OCI-LY7 (cell line): ENCODE measurements around the gene PATJ. TPM values are rescaled to one million over a fixed set of nuclear protein-coding genes. Genes with fewer than 3 reads are reported as not detected.

Experiments
- BruUV-seq: library from RNA; stranded (reverse); fragments of 400-500 nt; replicated peaks from 2 replicates; lab custom pipeline; 2021; lab: Mats Ljungman, UMichigan
- CTCF ChIA-PET: fragments of 300-600 bp; sonication (Branson Sonifier 250); formaldehyde crosslinking; loops from one replicate; lab custom pipeline; 2022; ENCODE audit warnings: antibody characterized with exemption; ENCODE audit not compliant: unreplicated experiment; lab: Charles Lee
- POLR2A ChIA-PET: fragments of 300-600 bp; sonication (Branson Sonifier 250); formaldehyde crosslinking; loops from one replicate; lab custom pipeline; 2022; ENCODE audit warnings: antibody characterized with exemption; lab: Charles Lee
- DNase-seq: peaks from one replicate; pipeline ENCODE4 v3.0.0-alpha.2; 2015; ENCODE audit warnings: low spot score
- H2AFZ ChIP-seq: fragments of 200-600 bp; sonication (generic), shearing (Covaris generic); 2 replicates; pipeline ENCODE4 v1.6.1; 2014; ENCODE audit warnings: mild to moderate bottlenecking, antibody characterized with exemption, low read length, moderate library complexity
- H3K27ac ChIP-seq: fragments of 200-600 bp; sonication (generic); 2 replicates; pipeline ENCODE4 v1.5.1; 2014; ENCODE audit warnings: mixed run types, low read depth, mild to moderate bottlenecking, moderate library complexity, low read length, inconsistent platforms; ENCODE audit not compliant: poor library complexity, severe bottlenecking
- H3K36me3 ChIP-seq: fragments of 200-600 bp; sonication (generic); 2 replicates; pipeline ENCODE4 v1.6.1; 2014; ENCODE audit warnings: mild to moderate bottlenecking, antibody characterized with exemption, low read length, moderate library complexity, mixed read lengths; ENCODE audit not compliant: insufficient read depth
- H3K4me1 ChIP-seq: fragments of 200-600 bp; sonication (generic); 2 replicates; pipeline ENCODE4 v1.5.1; 2014; ENCODE audit warnings: mild to moderate bottlenecking, low read length; ENCODE audit not compliant: insufficient read depth, poor library complexity, severe bottlenecking
- H3K4me2 ChIP-seq: fragments of 200-600 bp; sonication (generic); 2 replicates; pipeline ENCODE4 v1.6.1; 2014; ENCODE audit warnings: mild to moderate bottlenecking, low read length
- H3K4me3 ChIP-seq: fragments of 200-600 bp; sonication (generic); 2 replicates; pipeline ENCODE4 v1.5.1; 2014; ENCODE audit warnings: mild to moderate bottlenecking, low read depth, low read length; ENCODE audit not compliant: poor library complexity, severe bottlenecking
- H3K79me2 ChIP-seq: fragments of 200-600 bp; sonication (generic); 2 replicates; pipeline ENCODE4 v1.6.1; 2016; ENCODE audit warnings: low read depth, mild to moderate bottlenecking, low read length, moderate library complexity, mixed read lengths; ENCODE audit not compliant: insufficient read depth
- H3K9me2 ChIP-seq: fragments of 200-600 bp; sonication (generic); 2 replicates; pipeline ENCODE4 v1.6.1; 2016; ENCODE audit warnings: mild to moderate bottlenecking, low read length, mixed read lengths; ENCODE audit not compliant: insufficient read depth
- H3K9me3 ChIP-seq: fragments of 200-600 bp; sonication (generic); 2 replicates; pipeline ENCODE4 v1.6.1; 2014; ENCODE audit warnings: mild to moderate bottlenecking, mixed run types, low read length, mixed read lengths
- H4K20me1 ChIP-seq: fragments of 200-600 bp; sonication (generic); 2 replicates; pipeline ENCODE4 v1.6.1; 2014; ENCODE audit warnings: mild to moderate bottlenecking, antibody characterized with exemption, low read length, moderate library complexity, mixed read lengths; ENCODE audit not compliant: insufficient read depth
- EZH2phosphoT487 ChIP-seq: fragments of 200-600 bp; sonication (generic); IDR thresholded peaks from 2 replicates; pipeline ENCODE4 v1.6.1; 2018; ENCODE audit warnings: low read depth, borderline replicate concordance, mild to moderate bottlenecking, mixed run types, antibody characterized with exemption, low read length, moderate library complexity, mixed read lengths
- intact Hi-C: fragments of 100-400 bp; cut with micrococcal nuclease; formaldehyde crosslinking; loops from one replicate; pipeline ENCODE4 v1.10.0; 2022; ENCODE audit not compliant: unreplicated experiment
- total RNA-seq, 2 experiments: library from RNA; depleted of rRNA in 1 of 2; stranded (reverse); fragments of >200 nt in 1 of 2; shearing (Covaris generic) in 1 of 2; gene quantifications; 2 replicates each; pipeline ENCODE4 v1.2.3, GENCODE V29; 2014 to 2022
- TF ChIP-seq, protein P1 (sequence below): fragments of 200-600 bp; sonication (generic); conservative IDR thresholded peaks from 2 replicates; pipeline ENCODE4 v1.5.1; 2014; ENCODE audit warnings: mild to moderate bottlenecking, antibody characterized with exemption, low read length, moderate library complexity, mixed read lengths

PATJ gene
- total RNA-seq, 2 experiments from 2014 or later, result 0.95 to 4.0 TPM

DNA sequence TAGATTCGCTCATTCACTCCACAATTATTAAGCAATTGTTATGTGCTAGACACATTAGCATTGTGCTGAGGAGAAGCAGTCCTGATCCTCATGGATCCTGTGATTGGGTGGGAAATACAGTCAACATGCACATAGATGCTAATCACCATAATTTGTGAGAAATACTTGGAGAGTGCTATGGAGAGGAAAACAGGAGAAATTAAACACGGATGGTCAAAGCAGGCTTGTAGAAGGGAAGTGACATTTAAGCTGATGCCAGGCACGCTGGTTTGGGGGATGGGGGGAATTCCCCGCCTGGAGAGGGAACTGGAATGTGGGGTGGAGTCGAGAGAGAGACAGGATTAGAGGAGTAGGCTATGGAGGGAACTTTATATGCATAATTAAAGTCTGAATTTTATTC, 400.2 kb downstream of the PATJ start:
- H3K79me2 ChIP-seq, result no peaks in the 10 kb centered on the region
- H3K4me3 ChIP-seq, result no peak overlapping the region
- H3K27ac ChIP-seq, result no peak overlapping the region
- no peak for TF ChIP-seq EZH2phosphoT487
- TF ChIP-seq, protein P1, sequence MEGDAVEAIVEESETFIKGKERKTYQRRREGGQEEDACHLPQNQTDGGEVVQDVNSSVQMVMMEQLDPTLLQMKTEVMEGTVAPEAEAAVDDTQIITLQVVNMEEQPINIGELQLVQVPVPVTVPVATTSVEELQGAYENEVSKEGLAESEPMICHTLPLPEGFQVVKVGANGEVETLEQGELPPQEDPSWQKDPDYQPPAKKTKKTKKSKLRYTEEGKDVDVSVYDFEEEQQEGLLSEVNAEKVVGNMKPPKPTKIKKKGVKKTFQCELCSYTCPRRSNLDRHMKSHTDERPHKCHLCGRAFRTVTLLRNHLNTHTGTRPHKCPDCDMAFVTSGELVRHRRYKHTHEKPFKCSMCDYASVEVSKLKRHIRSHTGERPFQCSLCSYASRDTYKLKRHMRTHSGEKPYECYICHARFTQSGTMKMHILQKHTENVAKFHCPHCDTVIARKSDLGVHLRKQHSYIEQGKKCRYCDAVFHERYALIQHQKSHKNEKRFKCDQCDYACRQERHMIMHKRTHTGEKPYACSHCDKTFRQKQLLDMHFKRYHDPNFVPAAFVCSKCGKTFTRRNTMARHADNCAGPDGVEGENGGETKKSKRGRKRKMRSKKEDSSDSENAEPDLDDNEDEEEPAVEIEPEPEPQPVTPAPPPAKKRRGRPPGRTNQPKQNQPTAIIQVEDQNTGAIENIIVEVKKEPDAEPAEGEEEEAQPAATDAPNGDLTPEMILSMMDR, result no peak
- POLR2A ChIA-PET, result no interaction called here
- intact Hi-C loops, result no loop called here
- H3K9me2 ChIP-seq, result no peaks in the 10 kb centered on the region
- no peak overlapping the region for H2AFZ ChIP-seq
- H3K4me2 ChIP-seq, result no peak overlapping the region
- no peaks in the 10 kb centered on the region for H3K4me1 ChIP-seq
- CTCF ChIA-PET, result interaction anchor here (0.5 kb wide), 1 partner anchor 13 kb away, joined by 3 read pairs; no protein-coding TSS in a partner anchor
- no peak for DNase-seq
- no TSS peak for BruUV-seq
- H3K36me3 ChIP-seq, result no peaks in the 10 kb centered on the region
- H4K20me1 ChIP-seq, result no peaks in the 10 kb centered on the region
- no peaks in the 10 kb centered on the region for H3K9me3 ChIP-seq

DNA sequence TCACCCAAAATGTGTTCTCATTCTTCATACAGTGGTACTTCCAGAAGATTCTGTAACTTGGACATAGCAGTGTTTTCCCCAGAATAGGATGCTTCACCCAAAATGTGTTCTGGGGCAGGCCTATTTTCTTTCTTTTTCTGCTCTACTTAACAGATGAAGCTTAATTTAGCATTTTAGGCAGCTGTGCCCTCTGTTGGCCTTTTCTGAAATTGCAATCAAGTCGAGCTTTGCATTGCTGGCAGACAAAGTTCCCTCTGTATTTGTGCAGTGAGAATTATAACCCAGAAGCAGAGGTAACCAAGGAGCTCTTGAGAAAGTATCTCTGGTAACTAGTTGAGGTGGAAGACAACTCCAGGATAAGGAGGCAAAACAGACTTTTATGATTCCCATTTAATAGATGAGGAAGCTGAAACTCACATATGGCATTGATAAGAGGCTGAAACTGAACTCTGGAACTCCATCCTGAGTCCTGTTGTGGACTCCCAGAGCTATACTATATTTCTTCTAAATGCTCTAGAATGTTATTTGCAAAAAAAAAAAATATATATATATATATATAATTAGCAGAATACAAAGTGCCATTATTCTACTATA, 402.1 kb downstream of the PATJ start:
- H3K9me2 ChIP-seq, result no peaks in the 10 kb centered on the region
- no peaks in the 10 kb centered on the region for H3K36me3 ChIP-seq
- H4K20me1 ChIP-seq, result no peaks in the 10 kb centered on the region
- CTCF ChIA-PET, result interaction anchor here (0.6 to 1.2 kb wide), 2 partner anchors 13 to 62 kb away, joined by 3 to 4 read pairs; no protein-coding TSS in a partner anchor
- TF ChIP-seq, protein P1, result peak; percentile 80
- TF ChIP-seq EZH2phosphoT487, result no peak
- no peaks in the 10 kb centered on the region for H3K4me1 ChIP-seq
- H3K4me2 ChIP-seq, result no peak overlapping the region
- BruUV-seq, result no TSS peak
- peak; percentile 36 for DNase-seq
- H3K27ac ChIP-seq, result no peak overlapping the region
- POLR2A ChIA-PET, result interaction anchor here (0.6 to 1.0 kb wide), 3 partner anchors 8 to 1253 kb away, joined by 3 read pairs; no protein-coding TSS in a partner anchor
- intact Hi-C loops, result no loop called here
- no peaks in the 10 kb centered on the region for H3K79me2 ChIP-seq
- H3K4me3 ChIP-seq, result no peak overlapping the region
- H2AFZ ChIP-seq, result no peak overlapping the region
- H3K9me3 ChIP-seq, result no peaks in the 10 kb centered on the region

DNA sequence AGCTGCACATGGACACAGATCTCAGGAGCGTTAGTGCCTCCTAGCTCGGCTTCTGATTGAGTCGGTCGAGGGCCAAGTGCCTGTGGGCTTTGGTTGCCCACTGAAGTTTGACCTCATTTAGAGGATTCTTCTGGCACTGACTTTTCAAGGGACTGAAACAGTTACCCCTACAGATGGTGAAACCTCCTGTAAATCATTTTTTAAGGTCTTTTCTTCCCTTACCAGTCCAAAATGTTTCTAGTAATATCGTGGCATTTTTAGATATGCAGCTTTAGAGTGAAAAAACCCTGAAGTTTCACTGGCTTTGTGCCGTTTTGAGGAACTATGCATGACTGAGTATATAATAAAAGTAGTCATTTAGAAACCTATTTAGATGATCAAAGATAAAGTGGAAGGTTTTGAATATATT, 417.7 kb downstream of the PATJ start:
- no peak overlapping the region for H3K27ac ChIP-seq
- BruUV-seq, result no TSS peak
- no peaks in the 10 kb centered on the region for H3K9me3 ChIP-seq
- H4K20me1 ChIP-seq, result no peaks in the 10 kb centered on the region
- H3K4me1 ChIP-seq, result peaks cover 7% of the 10 kb centered on the region
- TF ChIP-seq EZH2phosphoT487, result no peak
- TF ChIP-seq, protein P1, result no peak
- CTCF ChIA-PET, result no interaction called here
- no peak overlapping the region for H3K4me3 ChIP-seq
- no peaks in the 10 kb centered on the region for H3K79me2 ChIP-seq
- DNase-seq, result no peak
- H3K9me2 ChIP-seq, result no peaks in the 10 kb centered on the region
- no peak overlapping the region for H2AFZ ChIP-seq
- POLR2A ChIA-PET, result interaction anchor here (1.0 kb wide), 1 partner anchor 167 kb away, joined by 3 read pairs; no protein-coding TSS in a partner anchor
- no peak overlapping the region for H3K4me2 ChIP-seq
- intact Hi-C loops, result no loop called here
- H3K36me3 ChIP-seq, result no peaks in the 10 kb centered on the region
